Lung (tissue), 12 donors: ENCODE data around the gene BICDL1. TPM values are rescaled to one million over a fixed set of nuclear protein-coding genes. Genes with fewer than 3 reads are reported as not detected.

Experiments used
- ATAC-seq: fragments of 200-7000 bp; cut with Tn5 transposase; one replicate; pipeline ENCODE4 v1.9.1; 2020; ENCODE audit warnings: moderate number of reproducible peaks; ENCODE audit not compliant: insufficient read depth, low FRiP score
- DNase-seq, 3 donors: peaks; one replicate each; pipeline ENCODE4 v3.0.0-alpha.2; 2013 to 2017
- H3K27ac ChIP-seq, 2 donors: one replicate each; pipeline ENCODE4 v1.5.1; 2013; ENCODE audit warnings: mild to moderate bottlenecking in 2 of 2, moderate library complexity in 2 of 2, control low read depth in 1 of 2, inconsistent platforms in 1 of 2, low read depth in 1 of 2, low read length in 1 of 2
- H3K27me3 ChIP-seq, 3 donors: one replicate each; pipeline ENCODE4 v1.5.1; 2013; ENCODE audit warnings: low read length in 2 of 3; ENCODE audit not compliant: control insufficient read depth in 3 of 3, insufficient read depth in 3 of 3
- H3K36me3 ChIP-seq, 4 donors: one replicate each; pipeline ENCODE4 v1.5.1; 2013; ENCODE audit warnings: low read length in 4 of 4, mild to moderate bottlenecking in 1 of 4, moderate library complexity in 1 of 4; ENCODE audit not compliant: control insufficient read depth in 4 of 4, insufficient read depth in 4 of 4
- H3K4me1 ChIP-seq, 5 donors: one replicate each; pipeline ENCODE4 v1.5.1; 2013; ENCODE audit warnings: low read length in 5 of 5, mild to moderate bottlenecking in 2 of 5, moderate library complexity in 1 of 5; ENCODE audit not compliant: control insufficient read depth in 5 of 5, insufficient read depth in 5 of 5
- H3K4me3 ChIP-seq: one replicate; pipeline ENCODE4 v1.5.1; 2013; ENCODE audit warnings: mild to moderate bottlenecking, control low read depth, moderate library complexity
- H3K9ac ChIP-seq, 2 donors: one replicate each; pipeline ENCODE4 v1.5.1; 2013; ENCODE audit warnings: low read length in 2 of 2, control low read depth in 1 of 2; ENCODE audit not compliant: insufficient read depth in 1 of 2
- H3K9me3 ChIP-seq, 4 donors: one replicate each; pipeline ENCODE4 v1.5.1; 2013; ENCODE audit warnings: low read length in 3 of 4, mild to moderate bottlenecking in 1 of 4, moderate library complexity in 1 of 4; ENCODE audit not compliant: control insufficient read depth in 4 of 4, insufficient read depth in 3 of 4
- WGBS, 2 donors: extraction: QIAGEN DNeasy Blood & Tissue Kit; methylation state at CpG; one replicate each; pipeline ENCODE4 v1.1.7; 2013; 5-methylcytosine and 5-hydroxymethylcytosine counted together
- polyA plus RNA-seq, 2 donors: library from polyadenylated mRNA; stranded (reverse); fragments of 200-250 nt; gene quantifications; one replicate each; pipeline ENCODE4 v1.2.1, GENCODE V29; 2013
- total RNA-seq, 2 donors: library from RNA; depleted of rRNA in 1 of 2; stranded (reverse); fragments of >200 nt in 1 of 2; gene quantifications; one replicate each; pipeline ENCODE4 v1.2.1, GENCODE V29; 2014 to 2021
- TF ChIP-seq, protein P1 (sequence below): IDR thresholded peaks from 2 replicates; pipeline ENCODE4 v1.5.1; 2012; ENCODE audit warnings: mild to moderate bottlenecking; ENCODE audit errors: control extremely low read depth, extremely low read depth
- donor health status: control.
- donor health status: control.
- donor health status: Bipolar disorder and iron deficiency.
- donor health status: healthy.
- donor health status: DM: yes; HTN: yes; CAD: no.

The BICDL1 gene
- total and polyA plus RNA-seq, 4 donors: 5.2 to 23.7 (median 13.7) TPM

DNA sequence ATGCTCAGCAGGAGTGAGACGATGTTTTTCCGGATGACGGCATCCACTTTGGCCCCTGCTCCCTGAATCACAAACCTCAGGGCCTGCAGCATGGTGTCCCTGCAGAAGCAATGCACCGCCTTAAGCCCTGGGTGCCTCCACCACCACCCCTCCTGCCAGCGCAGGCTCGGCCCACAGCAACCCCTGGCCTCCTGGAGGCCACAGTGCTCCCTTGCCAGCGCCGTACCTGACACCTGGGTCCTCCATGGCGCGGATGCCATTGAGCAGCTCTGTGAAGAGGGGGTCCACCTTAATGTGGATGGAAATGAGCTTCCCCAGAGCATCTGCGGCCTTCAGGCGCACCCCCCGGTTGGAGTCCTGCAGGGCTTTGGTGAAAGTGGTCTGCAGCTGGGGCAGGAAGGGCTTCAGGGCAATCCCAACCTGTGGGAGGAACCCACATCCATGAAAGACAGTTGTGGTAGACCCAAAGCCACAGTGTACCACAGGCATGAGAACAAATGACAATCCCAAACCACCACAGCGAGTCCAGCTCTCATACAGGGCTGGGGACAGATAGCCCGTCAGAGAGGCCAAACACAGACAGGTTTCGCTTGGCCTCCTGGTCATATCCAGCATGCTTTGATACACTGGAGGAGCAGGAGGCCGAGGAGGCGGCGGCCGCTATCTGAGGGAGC lies 145.4 kb downstream of the BICDL1 start:
- H3K4me1 ChIP-seq: no peaks in the 10 kb centered on the region
- peaks cover 0 to 1% (median 0%) of the 10 kb centered on the region in 4 donors for H3K9me3 ChIP-seq
- H3K27ac ChIP-seq: no peak overlapping the region
- H3K9ac ChIP-seq: no peak overlapping the region
- 97 to 98% methylated on average over 20 of the region's 20 CpGs for WGBS, 2 donors
- no peaks in the 10 kb centered on the region for H3K27me3 ChIP-seq
- no peak for DNase-seq
- TF ChIP-seq, protein P1, sequence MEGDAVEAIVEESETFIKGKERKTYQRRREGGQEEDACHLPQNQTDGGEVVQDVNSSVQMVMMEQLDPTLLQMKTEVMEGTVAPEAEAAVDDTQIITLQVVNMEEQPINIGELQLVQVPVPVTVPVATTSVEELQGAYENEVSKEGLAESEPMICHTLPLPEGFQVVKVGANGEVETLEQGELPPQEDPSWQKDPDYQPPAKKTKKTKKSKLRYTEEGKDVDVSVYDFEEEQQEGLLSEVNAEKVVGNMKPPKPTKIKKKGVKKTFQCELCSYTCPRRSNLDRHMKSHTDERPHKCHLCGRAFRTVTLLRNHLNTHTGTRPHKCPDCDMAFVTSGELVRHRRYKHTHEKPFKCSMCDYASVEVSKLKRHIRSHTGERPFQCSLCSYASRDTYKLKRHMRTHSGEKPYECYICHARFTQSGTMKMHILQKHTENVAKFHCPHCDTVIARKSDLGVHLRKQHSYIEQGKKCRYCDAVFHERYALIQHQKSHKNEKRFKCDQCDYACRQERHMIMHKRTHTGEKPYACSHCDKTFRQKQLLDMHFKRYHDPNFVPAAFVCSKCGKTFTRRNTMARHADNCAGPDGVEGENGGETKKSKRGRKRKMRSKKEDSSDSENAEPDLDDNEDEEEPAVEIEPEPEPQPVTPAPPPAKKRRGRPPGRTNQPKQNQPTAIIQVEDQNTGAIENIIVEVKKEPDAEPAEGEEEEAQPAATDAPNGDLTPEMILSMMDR: no peak
- no peak overlapping the region for H3K4me3 ChIP-seq
- H3K36me3 ChIP-seq: peaks cover 40 to 83% (median 63%) of the 10 kb centered on the region in 4 donors
- ATAC-seq: no peak

DNA sequence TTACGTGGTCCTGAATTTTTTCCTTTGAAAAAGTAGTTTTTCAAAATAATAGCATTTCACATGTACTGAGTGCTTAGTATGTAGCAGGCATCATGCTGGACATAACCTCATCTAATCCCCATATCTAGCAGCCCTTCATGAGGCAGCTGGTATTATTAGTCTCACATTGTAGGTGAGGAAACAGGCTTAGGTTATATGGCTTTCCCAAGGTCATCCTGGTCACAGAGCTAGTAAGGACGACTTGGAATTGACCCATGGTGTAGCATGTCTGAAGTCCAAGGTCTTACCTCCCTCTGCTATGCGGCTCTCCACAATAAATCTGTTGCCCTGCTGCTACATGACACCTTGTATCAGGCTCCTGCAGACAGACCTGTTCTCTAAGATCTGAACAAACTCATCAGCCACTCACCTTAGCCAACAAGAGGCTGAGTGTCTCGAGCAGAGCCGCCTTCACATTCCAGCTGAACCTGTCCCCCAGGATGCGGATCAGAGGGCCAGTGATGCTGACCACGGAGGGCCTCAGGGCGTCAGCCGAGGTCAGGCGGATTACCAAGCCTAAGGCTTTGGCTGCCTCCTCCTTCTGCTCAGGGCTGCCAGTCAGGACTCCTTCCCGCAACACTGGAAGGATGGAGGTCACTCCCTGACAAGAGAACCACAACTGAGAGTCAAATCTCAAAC lies 147.2 kb downstream of the BICDL1 start:
- ATAC-seq: no peak

DNA sequence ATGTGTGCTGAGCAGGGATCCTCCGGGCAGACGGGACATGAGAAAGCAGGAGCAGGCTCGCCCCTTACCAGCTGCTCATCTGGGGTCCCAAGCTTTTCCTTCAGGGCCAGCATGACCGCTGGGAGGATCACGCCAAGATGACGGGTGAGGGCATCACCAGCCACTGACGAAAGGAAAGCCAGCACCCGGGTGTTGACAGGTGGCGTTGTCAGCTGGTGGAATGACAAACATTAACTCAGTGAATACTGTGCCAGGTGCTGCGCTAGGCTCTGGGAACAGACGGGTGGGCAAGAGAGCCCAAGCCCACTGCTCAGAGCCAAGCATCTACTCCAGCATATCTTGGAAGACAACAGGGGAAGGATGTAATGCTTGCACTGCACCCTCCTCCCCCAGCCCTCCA lies 148.8 kb downstream of the BICDL1 start:
- DNase-seq: no peak
- 96 to 98% methylated on average over 11 of the region's 11 CpGs for WGBS, 2 donors
- Histone ChIP-seq H3K27me3 (no peaks in the 10 kb centered on the region), H3K4me3 (no peak overlapping the region), H3K4me1 (no peaks in the 10 kb centered on the region), H3K36me3 (peaks cover 47 to 80% (median 68%) of the 10 kb centered on the region in 4 donors), H3K9me3 (no peaks in the 10 kb centered on the region), H3K9ac (no peak overlapping the region), H3K27ac (no peak overlapping the region)
- no peak for ATAC-seq
- TF ChIP-seq, protein P1: no peak

More for the DNA sequence above, 147.2 kb downstream of the BICDL1 start:
- Histone ChIP-seq H3K27ac (no peak overlapping the region), H3K9me3 (no peaks in the 10 kb centered on the region), H3K27me3 (no peaks in the 10 kb centered on the region), H3K4me3 (no peak overlapping the region), H3K4me1 (no peaks in the 10 kb centered on the region), H3K36me3 (peaks cover 42 to 82% (median 69%) of the 10 kb centered on the region in 4 donors), H3K9ac (no peak overlapping the region)
- WGBS, 2 donors: 90 to 92% methylated on average over 10 to 11 of the region's 11 CpGs
- TF ChIP-seq, protein P1: no peak
- DNase-seq: no peak
